Esophagus muscularis mucosa (tissue), 4 donors: Measurements from ENCODE around the gene USP6.

Source experiments
- EP300 ChIP-seq: sonication (generic); formaldehyde crosslinking; IDR thresholded peaks from one replicate; pipeline ENCODE4 v1.6.1; 2017; ENCODE audit warnings: antibody characterized with exemption
- POLR2A ChIP-seq: fragments of 450-650 bp; IDR thresholded peaks from one replicate; pipeline ENCODE4 v1.6.1; 2017; ENCODE audit warnings: antibody characterized with exemption, moderate library complexity, mild to moderate bottlenecking, low read depth
- POLR2AphosphoS5 ChIP-seq, 2 donors: sonication (generic); formaldehyde crosslinking; IDR thresholded peaks; one replicate each; pipeline ENCODE4 v1.6.1; 2017; ENCODE audit warnings: antibody characterized with exemption in 2 of 2
- TF ChIP-seq, protein P1 (sequence below), 3 experiments: fragments of 200-600 bp in 2 of 3; fragments of 450-650 bp in 1 of 3; sonication (generic) in 2 of 3; IDR thresholded peaks; one replicate each; pipeline ENCODE4 v1.5.1; 2017 to 2019; ENCODE audit warnings: antibody characterized with exemption in 3 of 3, mild to moderate bottlenecking in 2 of 3, moderate library complexity in 1 of 3

DNA sequence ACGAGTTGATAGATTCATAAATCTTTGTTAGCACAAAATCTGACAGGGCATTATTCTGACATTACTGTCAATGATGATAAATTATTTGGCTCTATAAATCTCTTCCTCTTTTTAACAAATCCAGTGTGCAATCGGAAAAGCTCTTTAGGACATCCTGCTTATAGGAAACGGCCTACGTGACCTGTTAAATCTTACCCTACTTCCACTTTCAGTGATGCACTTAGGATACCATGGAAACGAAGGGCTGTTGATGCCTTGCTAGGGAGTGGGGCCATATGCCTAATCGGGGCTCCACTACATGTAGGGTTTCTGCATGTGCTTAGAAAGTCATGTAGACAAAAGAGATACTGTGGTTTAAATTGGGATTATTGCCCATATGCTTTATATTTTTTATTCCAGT lies 48.6 kb downstream of the USP6 start:
- TF ChIP-seq, protein P1, sequence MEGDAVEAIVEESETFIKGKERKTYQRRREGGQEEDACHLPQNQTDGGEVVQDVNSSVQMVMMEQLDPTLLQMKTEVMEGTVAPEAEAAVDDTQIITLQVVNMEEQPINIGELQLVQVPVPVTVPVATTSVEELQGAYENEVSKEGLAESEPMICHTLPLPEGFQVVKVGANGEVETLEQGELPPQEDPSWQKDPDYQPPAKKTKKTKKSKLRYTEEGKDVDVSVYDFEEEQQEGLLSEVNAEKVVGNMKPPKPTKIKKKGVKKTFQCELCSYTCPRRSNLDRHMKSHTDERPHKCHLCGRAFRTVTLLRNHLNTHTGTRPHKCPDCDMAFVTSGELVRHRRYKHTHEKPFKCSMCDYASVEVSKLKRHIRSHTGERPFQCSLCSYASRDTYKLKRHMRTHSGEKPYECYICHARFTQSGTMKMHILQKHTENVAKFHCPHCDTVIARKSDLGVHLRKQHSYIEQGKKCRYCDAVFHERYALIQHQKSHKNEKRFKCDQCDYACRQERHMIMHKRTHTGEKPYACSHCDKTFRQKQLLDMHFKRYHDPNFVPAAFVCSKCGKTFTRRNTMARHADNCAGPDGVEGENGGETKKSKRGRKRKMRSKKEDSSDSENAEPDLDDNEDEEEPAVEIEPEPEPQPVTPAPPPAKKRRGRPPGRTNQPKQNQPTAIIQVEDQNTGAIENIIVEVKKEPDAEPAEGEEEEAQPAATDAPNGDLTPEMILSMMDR (IDR thresholded peaks at IDR 0.05) = no peak
- no peak for TF ChIP-seq EP300
- TF ChIP-seq POLR2A = no peak
- TF ChIP-seq POLR2AphosphoS5 (IDR thresholded peaks at IDR 0.05) = no peak
